SK-N-SH (cell line): ENCODE data around the gene BDKRB2. TPM values are rescaled to one million over a fixed set of nuclear protein-coding genes. Genes with fewer than 3 reads are reported as not detected.

Experiments
- ELF1 ChIP-seq: IDR thresholded peaks from 2 replicates; pipeline ENCODE4 v1.4.0; 2012
- GABPA ChIP-seq: IDR thresholded peaks from 2 replicates; pipeline ENCODE4 v1.4.0; 2012; ENCODE audit warnings: low read depth, mild to moderate bottlenecking
- JUND ChIP-seq: IDR thresholded peaks from 2 replicates; pipeline ENCODE4 v1.4.0; 2012
- NFIC ChIP-seq: IDR thresholded peaks from 2 replicates; pipeline ENCODE4 v1.4.0; 2012; ENCODE audit warnings: borderline replicate concordance
- RCOR1 ChIP-seq: fragments of 150-350 bp; IDR thresholded peaks from 2 replicates; pipeline ENCODE4 v1.6.1; 2017; ENCODE audit warnings: antibody characterized with exemption, low read length
- TCF12 ChIP-seq: IDR thresholded peaks from 2 replicates; pipeline ENCODE4 v1.4.0; 2012
- TEAD4 ChIP-seq: IDR thresholded peaks from 2 replicates; pipeline ENCODE4 v1.4.0; 2012; ENCODE audit warnings: mild to moderate bottlenecking, borderline replicate concordance; ENCODE audit not compliant: insufficient read depth
- polyA plus RNA-seq, 3 experiments: library from polyadenylated mRNA; depleted of rRNA; stranded (reverse); fragments of >200 nt; gene quantifications; 2 replicates each; pipeline ENCODE4 v1.2.3, GENCODE V29; 2012
- TF ChIP-seq, protein P1 (sequence below): IDR thresholded peaks from 2 replicates; pipeline ENCODE4 v1.6.1; 2012; ENCODE audit warnings: mild to moderate bottlenecking, low read depth, low read length, moderate library complexity
- TF ChIP-seq, protein P2 (sequence below): IDR thresholded peaks from 2 replicates; pipeline ENCODE4 v1.4.0; 2012; ENCODE audit warnings: low read depth, borderline replicate concordance
- TF ChIP-seq, protein P3 (sequence below): fragments of 200-600 bp; sonication (generic); IDR thresholded peaks from 2 replicates; pipeline ENCODE4 v1.6.1; 2017; ENCODE audit warnings: antibody characterized with exemption, mild to moderate bottlenecking, moderate library complexity
- TF ChIP-seq, protein P4 (sequence below): IDR thresholded peaks from 2 replicates; pipeline ENCODE4 v1.4.0; 2012; ENCODE audit warnings: low read depth, borderline replicate concordance
- TF ChIP-seq, protein P5 (sequence below): IDR thresholded peaks from 2 replicates; pipeline ENCODE4; 2012
- TF ChIP-seq, protein P6 (sequence below): fragments of 150-350 bp; IDR thresholded peaks from 2 replicates; pipeline ENCODE4 v1.6.1; 2016; ENCODE audit warnings: mild to moderate bottlenecking, low read depth, low read length

The BDKRB2 gene
- polyA plus RNA-seq, 1 of the 3 experiments (the other 2 are of a cell fraction): 4.8 TPM

DNA sequence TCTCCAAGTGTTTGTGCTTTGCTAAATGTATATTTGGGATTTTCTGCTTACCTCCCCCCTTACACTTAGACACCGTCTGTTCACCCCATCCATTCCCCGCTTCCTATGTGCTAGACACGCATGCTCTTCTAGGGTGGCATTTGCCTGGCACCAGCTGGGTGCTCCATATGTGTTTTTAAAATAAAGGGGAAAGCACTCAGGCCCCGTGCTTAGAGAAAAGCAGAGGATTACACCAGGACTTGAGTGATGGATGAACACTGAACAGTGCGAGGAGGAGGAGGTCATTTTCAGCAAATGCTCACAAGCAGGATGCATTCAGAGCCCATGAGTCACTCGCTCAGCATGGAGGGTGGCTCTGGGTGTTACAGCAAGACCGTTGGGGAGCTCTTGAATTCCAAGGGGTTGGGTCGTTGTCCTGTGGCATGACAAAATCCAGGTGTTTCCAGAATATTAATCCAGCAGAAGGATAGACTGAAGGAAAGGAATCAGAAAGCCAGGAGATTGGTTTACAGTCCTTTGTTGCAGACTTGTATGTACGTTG, 48.4 kb downstream of the BDKRB2 start (continued):
- TF ChIP-seq, protein P1, sequence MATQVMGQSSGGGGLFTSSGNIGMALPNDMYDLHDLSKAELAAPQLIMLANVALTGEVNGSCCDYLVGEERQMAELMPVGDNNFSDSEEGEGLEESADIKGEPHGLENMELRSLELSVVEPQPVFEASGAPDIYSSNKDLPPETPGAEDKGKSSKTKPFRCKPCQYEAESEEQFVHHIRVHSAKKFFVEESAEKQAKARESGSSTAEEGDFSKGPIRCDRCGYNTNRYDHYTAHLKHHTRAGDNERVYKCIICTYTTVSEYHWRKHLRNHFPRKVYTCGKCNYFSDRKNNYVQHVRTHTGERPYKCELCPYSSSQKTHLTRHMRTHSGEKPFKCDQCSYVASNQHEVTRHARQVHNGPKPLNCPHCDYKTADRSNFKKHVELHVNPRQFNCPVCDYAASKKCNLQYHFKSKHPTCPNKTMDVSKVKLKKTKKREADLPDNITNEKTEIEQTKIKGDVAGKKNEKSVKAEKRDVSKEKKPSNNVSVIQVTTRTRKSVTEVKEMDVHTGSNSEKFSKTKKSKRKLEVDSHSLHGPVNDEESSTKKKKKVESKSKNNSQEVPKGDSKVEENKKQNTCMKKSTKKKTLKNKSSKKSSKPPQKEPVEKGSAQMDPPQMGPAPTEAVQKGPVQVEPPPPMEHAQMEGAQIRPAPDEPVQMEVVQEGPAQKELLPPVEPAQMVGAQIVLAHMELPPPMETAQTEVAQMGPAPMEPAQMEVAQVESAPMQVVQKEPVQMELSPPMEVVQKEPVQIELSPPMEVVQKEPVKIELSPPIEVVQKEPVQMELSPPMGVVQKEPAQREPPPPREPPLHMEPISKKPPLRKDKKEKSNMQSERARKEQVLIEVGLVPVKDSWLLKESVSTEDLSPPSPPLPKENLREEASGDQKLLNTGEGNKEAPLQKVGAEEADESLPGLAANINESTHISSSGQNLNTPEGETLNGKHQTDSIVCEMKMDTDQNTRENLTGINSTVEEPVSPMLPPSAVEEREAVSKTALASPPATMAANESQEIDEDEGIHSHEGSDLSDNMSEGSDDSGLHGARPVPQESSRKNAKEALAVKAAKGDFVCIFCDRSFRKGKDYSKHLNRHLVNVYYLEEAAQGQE: 0 out of 2 replicates have a peak, but pooled peaks have one; percentile 31
- TF ChIP-seq, protein P2, sequence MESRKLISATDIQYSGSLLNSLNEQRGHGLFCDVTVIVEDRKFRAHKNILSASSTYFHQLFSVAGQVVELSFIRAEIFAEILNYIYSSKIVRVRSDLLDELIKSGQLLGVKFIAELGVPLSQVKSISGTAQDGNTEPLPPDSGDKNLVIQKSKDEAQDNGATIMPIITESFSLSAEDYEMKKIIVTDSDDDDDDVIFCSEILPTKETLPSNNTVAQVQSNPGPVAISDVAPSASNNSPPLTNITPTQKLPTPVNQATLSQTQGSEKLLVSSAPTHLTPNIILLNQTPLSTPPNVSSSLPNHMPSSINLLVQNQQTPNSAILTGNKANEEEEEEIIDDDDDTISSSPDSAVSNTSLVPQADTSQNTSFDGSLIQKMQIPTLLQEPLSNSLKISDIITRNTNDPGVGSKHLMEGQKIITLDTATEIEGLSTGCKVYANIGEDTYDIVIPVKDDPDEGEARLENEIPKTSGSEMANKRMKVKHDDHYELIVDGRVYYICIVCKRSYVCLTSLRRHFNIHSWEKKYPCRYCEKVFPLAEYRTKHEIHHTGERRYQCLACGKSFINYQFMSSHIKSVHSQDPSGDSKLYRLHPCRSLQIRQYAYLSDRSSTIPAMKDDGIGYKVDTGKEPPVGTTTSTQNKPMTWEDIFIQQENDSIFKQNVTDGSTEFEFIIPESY: peak; percentile 58; the same call in 1 of the 2 replicates
- TF ChIP-seq, protein P3, sequence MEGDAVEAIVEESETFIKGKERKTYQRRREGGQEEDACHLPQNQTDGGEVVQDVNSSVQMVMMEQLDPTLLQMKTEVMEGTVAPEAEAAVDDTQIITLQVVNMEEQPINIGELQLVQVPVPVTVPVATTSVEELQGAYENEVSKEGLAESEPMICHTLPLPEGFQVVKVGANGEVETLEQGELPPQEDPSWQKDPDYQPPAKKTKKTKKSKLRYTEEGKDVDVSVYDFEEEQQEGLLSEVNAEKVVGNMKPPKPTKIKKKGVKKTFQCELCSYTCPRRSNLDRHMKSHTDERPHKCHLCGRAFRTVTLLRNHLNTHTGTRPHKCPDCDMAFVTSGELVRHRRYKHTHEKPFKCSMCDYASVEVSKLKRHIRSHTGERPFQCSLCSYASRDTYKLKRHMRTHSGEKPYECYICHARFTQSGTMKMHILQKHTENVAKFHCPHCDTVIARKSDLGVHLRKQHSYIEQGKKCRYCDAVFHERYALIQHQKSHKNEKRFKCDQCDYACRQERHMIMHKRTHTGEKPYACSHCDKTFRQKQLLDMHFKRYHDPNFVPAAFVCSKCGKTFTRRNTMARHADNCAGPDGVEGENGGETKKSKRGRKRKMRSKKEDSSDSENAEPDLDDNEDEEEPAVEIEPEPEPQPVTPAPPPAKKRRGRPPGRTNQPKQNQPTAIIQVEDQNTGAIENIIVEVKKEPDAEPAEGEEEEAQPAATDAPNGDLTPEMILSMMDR: no peak
- TF ChIP-seq NFIC: peak; percentile 61
- TF ChIP-seq ELF1: no peak
- peak; percentile 77 for TF ChIP-seq TEAD4
- TF ChIP-seq GABPA: no peak
- no peak for TF ChIP-seq RCOR1
- peak; percentile 95 for TF ChIP-seq JUND
- TF ChIP-seq, protein P4, sequence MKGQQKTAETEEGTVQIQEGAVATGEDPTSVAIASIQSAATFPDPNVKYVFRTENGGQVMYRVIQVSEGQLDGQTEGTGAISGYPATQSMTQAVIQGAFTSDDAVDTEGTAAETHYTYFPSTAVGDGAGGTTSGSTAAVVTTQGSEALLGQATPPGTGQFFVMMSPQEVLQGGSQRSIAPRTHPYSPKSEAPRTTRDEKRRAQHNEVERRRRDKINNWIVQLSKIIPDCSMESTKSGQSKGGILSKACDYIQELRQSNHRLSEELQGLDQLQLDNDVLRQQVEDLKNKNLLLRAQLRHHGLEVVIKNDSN: no peak
- TF ChIP-seq, protein P5, sequence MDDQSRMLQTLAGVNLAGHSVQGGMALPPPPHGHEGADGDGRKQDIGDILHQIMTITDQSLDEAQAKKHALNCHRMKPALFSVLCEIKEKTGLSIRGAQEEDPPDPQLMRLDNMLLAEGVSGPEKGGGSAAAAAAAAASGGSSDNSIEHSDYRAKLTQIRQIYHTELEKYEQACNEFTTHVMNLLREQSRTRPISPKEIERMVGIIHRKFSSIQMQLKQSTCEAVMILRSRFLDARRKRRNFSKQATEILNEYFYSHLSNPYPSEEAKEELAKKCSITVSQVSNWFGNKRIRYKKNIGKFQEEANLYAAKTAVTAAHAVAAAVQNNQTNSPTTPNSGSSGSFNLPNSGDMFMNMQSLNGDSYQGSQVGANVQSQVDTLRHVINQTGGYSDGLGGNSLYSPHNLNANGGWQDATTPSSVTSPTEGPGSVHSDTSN: peak; percentile 93
- TF ChIP-seq, protein P6, sequence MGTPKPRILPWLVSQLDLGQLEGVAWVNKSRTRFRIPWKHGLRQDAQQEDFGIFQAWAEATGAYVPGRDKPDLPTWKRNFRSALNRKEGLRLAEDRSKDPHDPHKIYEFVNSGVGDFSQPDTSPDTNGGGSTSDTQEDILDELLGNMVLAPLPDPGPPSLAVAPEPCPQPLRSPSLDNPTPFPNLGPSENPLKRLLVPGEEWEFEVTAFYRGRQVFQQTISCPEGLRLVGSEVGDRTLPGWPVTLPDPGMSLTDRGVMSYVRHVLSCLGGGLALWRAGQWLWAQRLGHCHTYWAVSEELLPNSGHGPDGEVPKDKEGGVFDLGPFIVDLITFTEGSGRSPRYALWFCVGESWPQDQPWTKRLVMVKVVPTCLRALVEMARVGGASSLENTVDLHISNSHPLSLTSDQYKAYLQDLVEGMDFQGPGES: no peak
- TF ChIP-seq TCF12: peak; percentile 93
